HEK293 (cell line): ENCODE results near the gene PTCHD4.

Experiments
- SP2 ChIP-seq: fragments of 450-650 bp; formaldehyde crosslinking; IDR thresholded peaks from 2 replicates; pipeline ENCODE4 v1.5.1; 2016; ENCODE audit warnings: missing biosample characterization, missing genetic modification characterization
- ZBTB1 ChIP-seq: fragments of 450-650 bp; formaldehyde crosslinking; IDR thresholded peaks from 2 replicates; pipeline ENCODE4 v1.5.1; 2016; ENCODE audit warnings: missing biosample characterization, missing genetic modification characterization
- ZBTB48 ChIP-seq: fragments of 450-650 bp; formaldehyde crosslinking; IDR thresholded peaks from 2 replicates; pipeline ENCODE4 v1.5.1; 2016; ENCODE audit warnings: missing biosample characterization, missing genetic modification characterization
- ZEB2 ChIP-seq: fragments of 450-650 bp; formaldehyde crosslinking; IDR thresholded peaks from 2 replicates; pipeline ENCODE4 v1.5.1; 2016; ENCODE audit warnings: missing biosample characterization, missing genetic modification characterization
- ZNF112 ChIP-seq: fragments of 450-650 bp; formaldehyde crosslinking; IDR thresholded peaks from 2 replicates; pipeline ENCODE4 v1.5.0; 2017; ENCODE audit warnings: missing biosample characterization, missing genetic modification characterization
- ZNF302 ChIP-seq: fragments of 450-650 bp; formaldehyde crosslinking; IDR thresholded peaks from 2 replicates; pipeline ENCODE4 v1.5.1; 2016; ENCODE audit warnings: missing biosample characterization, missing genetic modification characterization, low read depth
- ZNF521 ChIP-seq: fragments of 450-650 bp; formaldehyde crosslinking; IDR thresholded peaks from 2 replicates; pipeline ENCODE4 v1.5.1; 2017; ENCODE audit warnings: missing biosample characterization, mild to moderate bottlenecking, missing genetic modification characterization
- ZNF560 ChIP-seq: fragments of 450-650 bp; formaldehyde crosslinking; IDR thresholded peaks from 2 replicates; pipeline ENCODE4 v1.5.1; 2017; ENCODE audit warnings: missing biosample characterization, missing genetic modification characterization, borderline replicate concordance
- TF ChIP-seq, protein P1 (sequence below): fragments of 450-650 bp; formaldehyde crosslinking; IDR thresholded peaks from 2 replicates; pipeline ENCODE4 v1.5.1; 2016; ENCODE audit warnings: missing biosample characterization, missing genetic modification characterization
- TF ChIP-seq, protein P2 (sequence below): fragments of 450-650 bp; formaldehyde crosslinking; IDR thresholded peaks from 2 replicates; pipeline ENCODE4 v1.5.0; 2017; ENCODE audit warnings: missing biosample characterization, missing genetic modification characterization, borderline replicate concordance
- TF ChIP-seq, protein P3 (sequence below): fragments of 450-650 bp; formaldehyde crosslinking; IDR thresholded peaks from 2 replicates; pipeline ENCODE4 v1.5.1; 2016; ENCODE audit warnings: missing biosample characterization, missing genetic modification characterization
- TF ChIP-seq, protein P4 (sequence below): fragments of 450-650 bp; formaldehyde crosslinking; IDR thresholded peaks from 2 replicates; pipeline ENCODE4 v1.5.1; 2017; ENCODE audit warnings: missing biosample characterization, missing genetic modification characterization
- TF ChIP-seq, protein P5 (sequence below): fragments of 450-650 bp; formaldehyde crosslinking; IDR thresholded peaks from 2 replicates; pipeline ENCODE4 v1.5.1; 2016; ENCODE audit warnings: missing biosample characterization, missing genetic modification characterization, low read depth

DNA sequence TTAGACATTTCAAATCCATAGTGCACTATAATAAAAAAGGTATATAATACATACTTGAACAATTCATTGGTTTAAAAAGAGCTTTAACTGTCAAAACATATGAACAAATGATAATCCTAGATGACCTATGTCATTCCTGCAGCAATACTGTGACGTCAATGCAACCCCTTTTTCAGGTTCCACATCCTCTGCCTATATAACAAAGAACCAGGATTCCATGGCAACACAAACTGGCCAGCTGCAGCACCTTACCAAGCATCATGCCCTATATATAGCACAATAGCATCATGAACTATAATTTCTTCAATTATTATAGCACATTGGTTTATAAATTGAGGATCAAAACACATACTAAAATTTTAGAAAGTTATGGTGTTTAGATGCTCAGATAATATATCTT, 578 bp upstream of the PTCHD4 start:
- no peak for TF ChIP-seq ZBTB1 (tag by site-specific recombination)
- no peak for TF ChIP-seq ZNF521 (tag by site-specific recombination)
- TF ChIP-seq, protein P1, sequence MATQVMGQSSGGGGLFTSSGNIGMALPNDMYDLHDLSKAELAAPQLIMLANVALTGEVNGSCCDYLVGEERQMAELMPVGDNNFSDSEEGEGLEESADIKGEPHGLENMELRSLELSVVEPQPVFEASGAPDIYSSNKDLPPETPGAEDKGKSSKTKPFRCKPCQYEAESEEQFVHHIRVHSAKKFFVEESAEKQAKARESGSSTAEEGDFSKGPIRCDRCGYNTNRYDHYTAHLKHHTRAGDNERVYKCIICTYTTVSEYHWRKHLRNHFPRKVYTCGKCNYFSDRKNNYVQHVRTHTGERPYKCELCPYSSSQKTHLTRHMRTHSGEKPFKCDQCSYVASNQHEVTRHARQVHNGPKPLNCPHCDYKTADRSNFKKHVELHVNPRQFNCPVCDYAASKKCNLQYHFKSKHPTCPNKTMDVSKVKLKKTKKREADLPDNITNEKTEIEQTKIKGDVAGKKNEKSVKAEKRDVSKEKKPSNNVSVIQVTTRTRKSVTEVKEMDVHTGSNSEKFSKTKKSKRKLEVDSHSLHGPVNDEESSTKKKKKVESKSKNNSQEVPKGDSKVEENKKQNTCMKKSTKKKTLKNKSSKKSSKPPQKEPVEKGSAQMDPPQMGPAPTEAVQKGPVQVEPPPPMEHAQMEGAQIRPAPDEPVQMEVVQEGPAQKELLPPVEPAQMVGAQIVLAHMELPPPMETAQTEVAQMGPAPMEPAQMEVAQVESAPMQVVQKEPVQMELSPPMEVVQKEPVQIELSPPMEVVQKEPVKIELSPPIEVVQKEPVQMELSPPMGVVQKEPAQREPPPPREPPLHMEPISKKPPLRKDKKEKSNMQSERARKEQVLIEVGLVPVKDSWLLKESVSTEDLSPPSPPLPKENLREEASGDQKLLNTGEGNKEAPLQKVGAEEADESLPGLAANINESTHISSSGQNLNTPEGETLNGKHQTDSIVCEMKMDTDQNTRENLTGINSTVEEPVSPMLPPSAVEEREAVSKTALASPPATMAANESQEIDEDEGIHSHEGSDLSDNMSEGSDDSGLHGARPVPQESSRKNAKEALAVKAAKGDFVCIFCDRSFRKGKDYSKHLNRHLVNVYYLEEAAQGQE (tag by site-specific recombination): no peak
- TF ChIP-seq, protein P2, sequence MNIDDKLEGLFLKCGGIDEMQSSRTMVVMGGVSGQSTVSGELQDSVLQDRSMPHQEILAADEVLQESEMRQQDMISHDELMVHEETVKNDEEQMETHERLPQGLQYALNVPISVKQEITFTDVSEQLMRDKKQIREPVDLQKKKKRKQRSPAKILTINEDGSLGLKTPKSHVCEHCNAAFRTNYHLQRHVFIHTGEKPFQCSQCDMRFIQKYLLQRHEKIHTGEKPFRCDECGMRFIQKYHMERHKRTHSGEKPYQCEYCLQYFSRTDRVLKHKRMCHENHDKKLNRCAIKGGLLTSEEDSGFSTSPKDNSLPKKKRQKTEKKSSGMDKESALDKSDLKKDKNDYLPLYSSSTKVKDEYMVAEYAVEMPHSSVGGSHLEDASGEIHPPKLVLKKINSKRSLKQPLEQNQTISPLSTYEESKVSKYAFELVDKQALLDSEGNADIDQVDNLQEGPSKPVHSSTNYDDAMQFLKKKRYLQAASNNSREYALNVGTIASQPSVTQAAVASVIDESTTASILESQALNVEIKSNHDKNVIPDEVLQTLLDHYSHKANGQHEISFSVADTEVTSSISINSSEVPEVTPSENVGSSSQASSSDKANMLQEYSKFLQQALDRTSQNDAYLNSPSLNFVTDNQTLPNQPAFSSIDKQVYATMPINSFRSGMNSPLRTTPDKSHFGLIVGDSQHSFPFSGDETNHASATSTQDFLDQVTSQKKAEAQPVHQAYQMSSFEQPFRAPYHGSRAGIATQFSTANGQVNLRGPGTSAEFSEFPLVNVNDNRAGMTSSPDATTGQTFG (tag by site-specific recombination): no peak
- TF ChIP-seq, protein P3, sequence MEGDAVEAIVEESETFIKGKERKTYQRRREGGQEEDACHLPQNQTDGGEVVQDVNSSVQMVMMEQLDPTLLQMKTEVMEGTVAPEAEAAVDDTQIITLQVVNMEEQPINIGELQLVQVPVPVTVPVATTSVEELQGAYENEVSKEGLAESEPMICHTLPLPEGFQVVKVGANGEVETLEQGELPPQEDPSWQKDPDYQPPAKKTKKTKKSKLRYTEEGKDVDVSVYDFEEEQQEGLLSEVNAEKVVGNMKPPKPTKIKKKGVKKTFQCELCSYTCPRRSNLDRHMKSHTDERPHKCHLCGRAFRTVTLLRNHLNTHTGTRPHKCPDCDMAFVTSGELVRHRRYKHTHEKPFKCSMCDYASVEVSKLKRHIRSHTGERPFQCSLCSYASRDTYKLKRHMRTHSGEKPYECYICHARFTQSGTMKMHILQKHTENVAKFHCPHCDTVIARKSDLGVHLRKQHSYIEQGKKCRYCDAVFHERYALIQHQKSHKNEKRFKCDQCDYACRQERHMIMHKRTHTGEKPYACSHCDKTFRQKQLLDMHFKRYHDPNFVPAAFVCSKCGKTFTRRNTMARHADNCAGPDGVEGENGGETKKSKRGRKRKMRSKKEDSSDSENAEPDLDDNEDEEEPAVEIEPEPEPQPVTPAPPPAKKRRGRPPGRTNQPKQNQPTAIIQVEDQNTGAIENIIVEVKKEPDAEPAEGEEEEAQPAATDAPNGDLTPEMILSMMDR (tag by site-specific recombination): no peak
- TF ChIP-seq, protein P4, sequence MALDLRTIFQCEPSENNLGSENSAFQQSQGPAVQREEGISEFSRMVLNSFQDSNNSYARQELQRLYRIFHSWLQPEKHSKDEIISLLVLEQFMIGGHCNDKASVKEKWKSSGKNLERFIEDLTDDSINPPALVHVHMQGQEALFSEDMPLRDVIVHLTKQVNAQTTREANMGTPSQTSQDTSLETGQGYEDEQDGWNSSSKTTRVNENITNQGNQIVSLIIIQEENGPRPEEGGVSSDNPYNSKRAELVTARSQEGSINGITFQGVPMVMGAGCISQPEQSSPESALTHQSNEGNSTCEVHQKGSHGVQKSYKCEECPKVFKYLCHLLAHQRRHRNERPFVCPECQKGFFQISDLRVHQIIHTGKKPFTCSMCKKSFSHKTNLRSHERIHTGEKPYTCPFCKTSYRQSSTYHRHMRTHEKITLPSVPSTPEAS (tag by site-specific recombination): no peak
- TF ChIP-seq ZNF302 (tag by site-specific recombination): no peak
- TF ChIP-seq ZNF560 (tag by site-specific recombination): no peak
- no peak for TF ChIP-seq ZBTB48 (tag by site-specific recombination)
- no peak for TF ChIP-seq ZNF112
- no peak for TF ChIP-seq SP2 (tag by site-specific recombination)
- TF ChIP-seq ZEB2 (tag by site-specific recombination): no peak
- TF ChIP-seq, protein P5, sequence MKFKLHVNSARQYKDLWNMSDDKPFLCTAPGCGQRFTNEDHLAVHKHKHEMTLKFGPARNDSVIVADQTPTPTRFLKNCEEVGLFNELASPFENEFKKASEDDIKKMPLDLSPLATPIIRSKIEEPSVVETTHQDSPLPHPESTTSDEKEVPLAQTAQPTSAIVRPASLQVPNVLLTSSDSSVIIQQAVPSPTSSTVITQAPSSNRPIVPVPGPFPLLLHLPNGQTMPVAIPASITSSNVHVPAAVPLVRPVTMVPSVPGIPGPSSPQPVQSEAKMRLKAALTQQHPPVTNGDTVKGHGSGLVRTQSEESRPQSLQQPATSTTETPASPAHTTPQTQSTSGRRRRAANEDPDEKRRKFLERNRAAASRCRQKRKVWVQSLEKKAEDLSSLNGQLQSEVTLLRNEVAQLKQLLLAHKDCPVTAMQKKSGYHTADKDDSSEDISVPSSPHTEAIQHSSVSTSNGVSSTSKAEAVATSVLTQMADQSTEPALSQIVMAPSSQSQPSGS (tag by site-specific recombination): no peak
